Tracheal epithelial cell (primary cell): Measurements from ENCODE around the gene GOLGA6L22. TPM values are rescaled to one million over a fixed set of nuclear protein-coding genes. Genes with fewer than 3 reads are reported as not detected.

ENCODE experiments used
- total RNA-seq: library from RNA; depleted of rRNA; stranded (reverse); fragments of >200 nt; gene quantifications from 2 replicates; pipeline ENCODE4 v1.2.1, GENCODE V29; 2014

The GOLGA6L22 gene, protein sequence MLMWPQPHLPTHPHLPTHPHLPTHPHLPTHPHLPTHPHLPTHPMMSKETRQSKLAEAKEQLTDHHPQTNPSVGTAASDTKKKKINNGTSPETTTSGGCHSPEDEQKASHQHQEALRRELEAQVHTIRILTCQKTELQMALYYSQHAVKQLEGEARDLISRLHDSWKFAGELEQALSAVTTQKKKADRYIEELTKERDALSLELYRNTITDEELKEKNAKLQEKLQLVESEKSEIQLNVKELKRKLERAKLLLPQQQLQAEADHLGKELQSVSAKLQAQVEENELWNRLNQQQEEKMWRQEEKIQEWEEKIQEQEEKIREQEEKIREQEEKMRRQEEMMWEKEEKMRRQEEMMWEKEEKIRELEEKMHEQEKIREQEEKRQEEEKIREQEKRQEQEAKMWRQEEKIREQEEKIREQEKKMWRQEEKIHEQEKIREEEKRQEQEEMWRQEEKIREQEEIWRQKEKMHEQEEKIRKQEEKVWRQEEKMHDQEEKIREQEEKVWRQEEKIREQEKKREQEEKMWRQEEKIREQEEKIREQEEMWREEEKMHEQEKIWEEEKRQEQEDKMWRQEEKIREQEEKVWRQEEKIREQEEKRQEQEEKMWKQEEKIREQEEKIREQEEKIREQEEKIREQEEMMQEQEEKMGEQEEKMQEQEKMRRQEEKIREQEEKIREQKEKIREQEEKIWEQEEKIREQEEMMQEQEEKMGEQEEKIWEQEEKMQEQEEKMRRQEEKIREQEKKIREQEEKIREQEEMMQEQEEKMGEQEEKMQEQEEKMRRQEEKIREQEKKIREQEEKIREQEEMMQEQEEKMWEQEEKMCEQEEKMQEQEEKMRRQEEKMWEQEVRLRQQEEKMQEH
- under 0.01 TPM in 1 of 2 replicates, not detected in the other for total RNA-seq

DNA sequence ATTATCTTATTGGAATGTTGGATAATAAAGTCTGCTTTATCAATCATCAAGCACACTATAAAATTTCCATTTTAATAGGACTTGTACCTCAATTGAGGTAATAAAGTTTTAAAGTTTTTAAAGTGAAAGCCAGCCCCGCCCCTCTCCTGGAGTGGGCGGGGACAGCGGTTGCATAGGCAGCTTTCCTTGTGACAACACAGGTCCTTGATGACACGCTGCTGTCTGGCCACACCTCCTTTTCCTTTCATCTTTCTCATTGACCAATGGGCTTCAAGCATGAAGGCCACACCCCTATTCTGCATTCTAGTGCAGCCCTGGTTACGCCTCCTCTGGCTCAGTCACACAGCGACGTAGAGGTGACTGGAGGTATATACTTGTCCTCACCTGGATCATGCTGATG is at the start of gene GOLGA6L22:
Gene GOLGA6L22, plus strand, starts transcription at position 301 of the 400 bp plus-strand sequence. Its CDS starts 91 bp downstream, at position 392.

